Calu3 (cell line): ENCODE results near the gene LLGL2. TPM values are rescaled to one million over a fixed set of nuclear protein-coding genes. Genes with fewer than 3 reads are reported as not detected.
"Not testable (repeated sequence)": the region's sequence is repeated elsewhere in the genome, so short reads cannot be mapped to it uniquely, and the experiment has no call there.

ENCODE experiments used
- BruUV-seq: library from RNA; stranded (reverse); fragments of 400-500 nt; replicated peaks from 2 replicates; lab custom pipeline; 2021; lab: Mats Ljungman, UMichigan
- CTCF ChIA-PET: fragments of 300-600 bp; sonication (Branson Sonifier 250); formaldehyde crosslinking; loops from one replicate; lab custom pipeline; 2022; ENCODE audit warnings: antibody characterized with exemption; lab: Charles Lee
- DNase-seq: peaks from one replicate; pipeline ENCODE4 v3.0.0; 2022
- H3K27ac Mint-ChIP-seq: one replicate; pipeline ENCODE4 v1.8.0; 2022; ENCODE audit warnings: mixed read lengths; ENCODE audit not compliant: unreplicated experiment
- H3K27me3 Mint-ChIP-seq: one replicate; pipeline ENCODE4 v1.8.0; 2022; ENCODE audit warnings: mixed read lengths; ENCODE audit not compliant: unreplicated experiment
- H3K36me3 Mint-ChIP-seq: one replicate; pipeline ENCODE4 v1.8.0; 2022; ENCODE audit warnings: mild to moderate bottlenecking, moderate library complexity, mixed read lengths; ENCODE audit not compliant: insufficient read depth, unreplicated experiment
- H3K4me1 Mint-ChIP-seq: one replicate; pipeline ENCODE4 v1.8.0; 2022; ENCODE audit warnings: mild to moderate bottlenecking, low read depth, mixed read lengths; ENCODE audit not compliant: unreplicated experiment
- H3K4me3 Mint-ChIP-seq: one replicate; pipeline ENCODE4 v1.8.0; 2022; ENCODE audit warnings: mild to moderate bottlenecking, low read depth, moderate library complexity, mixed read lengths; ENCODE audit not compliant: unreplicated experiment
- H3K9me3 Mint-ChIP-seq: one replicate; pipeline ENCODE4 v1.8.0; 2022; ENCODE audit warnings: low read depth, mixed read lengths; ENCODE audit not compliant: unreplicated experiment
- CTCF ChIP-seq: fragments of 200-600 bp; IDR thresholded peaks from one replicate; pipeline ENCODE4 v1.8.0; 2022; ENCODE audit warnings: antibody characterized with exemption; ENCODE audit not compliant: unreplicated experiment
- intact Hi-C: fragments of 100-400 bp; cut with micrococcal nuclease; formaldehyde crosslinking; loops from one replicate; pipeline ENCODE4 v1.10.0; 2022; ENCODE audit not compliant: unreplicated experiment
- total RNA-seq: library from RNA; stranded (reverse); gene quantifications from 2 replicates; pipeline ENCODE4 v1.2.3, GENCODE V29; 2022

LLGL2 gene
- total RNA-seq, 1 experiment from 2014 or later: 208 TPM

- Mint-ChIP-seq H3K27me3 (no peaks in the 10 kb centered on the region), H3K4me3 (no peak overlapping the region), H3K4me1 (peaks cover 8% of the 10 kb centered on the region), H3K36me3 (peaks cover 24% of the 10 kb centered on the region), H3K27ac (no peak overlapping the region), H3K9me3 (peaks cover 2% of the 10 kb centered on the region)
- CTCF ChIA-PET: interaction anchor here (0.6 to 0.7 kb wide), 2 partner anchors 52 to 87 kb away, joined by 6 read pairs; no protein-coding TSS in a partner anchor
- no peak for TF ChIP-seq CTCF
- TSS peak; percentile 20 for BruUV-seq
- intact Hi-C loops: no loop called here
- DNase-seq: no peak
Measured at GRCh38 chr17:75576661-75577060, 51.2 kb downstream of the LLGL2 start.

GRCh38 chr17:75581121-75581725 lies 55.7 kb downstream of the LLGL2 start:
- intact Hi-C loops: loop anchor here (10.0 kb wide), 1 partner anchor 156 kb away; no protein-coding TSS in a partner anchor
- CTCF ChIA-PET, BruUV-seq, H3K9me3 Mint-ChIP-seq, DNase-seq, H3K27me3 Mint-ChIP-seq, H3K4me1 Mint-ChIP-seq, H3K4me3 Mint-ChIP-seq, H3K27ac Mint-ChIP-seq, H3K36me3 Mint-ChIP-seq: not testable (repeated sequence)

GRCh38 chr17:75583197-75583596 lies 57.7 kb downstream of the LLGL2 start:
- H3K36me3 Mint-ChIP-seq, BruUV-seq, H3K27ac Mint-ChIP-seq, H3K9me3 Mint-ChIP-seq, H3K4me3 Mint-ChIP-seq, DNase-seq, H3K4me1 Mint-ChIP-seq: not testable (repeated sequence)
- intact Hi-C loops: loop anchor here (10.0 kb wide), 1 partner anchor 158 kb away; no protein-coding TSS in a partner anchor
- peaks cover 15% of the 10 kb centered on the region for H3K27me3 Mint-ChIP-seq
- CTCF ChIA-PET: interaction anchor here (0.7 to 0.9 kb wide), 4 partner anchors 51 to 312 kb away, joined by 3 to 5 read pairs (median 4); partner anchors contain the start of gene MIF4GD

GRCh38 chr17:75584849-75585175 lies 59.3 kb downstream of the LLGL2 start:
- peaks cover 15% of the 10 kb centered on the region for H3K27me3 Mint-ChIP-seq
- peaks cover 2% of the 10 kb centered on the region for H3K9me3 Mint-ChIP-seq
- no peak overlapping the region for H3K4me3 Mint-ChIP-seq
- DNase-seq: no peak
- no peaks in the 10 kb centered on the region for H3K4me1 Mint-ChIP-seq
- H3K27ac Mint-ChIP-seq: no peak overlapping the region
- no peak for TF ChIP-seq CTCF
- H3K36me3 Mint-ChIP-seq: peaks cover 9% of the 10 kb centered on the region
- BruUV-seq: no TSS peak
- intact Hi-C loops: loop anchor here (5.0 to 10.0 kb wide), 2 partner anchors 68 to 160 kb away; partner anchors contain the start of genes CASKIN2 and TSEN54
- CTCF ChIA-PET: no interaction called here

- Mint-ChIP-seq H3K4me1 (no peaks in the 10 kb centered on the region), H3K4me3 (peak within 1 kb of the TSS; percentile 64), H3K27ac (no peak within 1 kb of the TSS), H3K27me3 (peaks cover 15% of the 10 kb centered on the region), H3K36me3 (peaks cover 9% of the 10 kb centered on the region), H3K9me3 (no peaks in the 10 kb centered on the region)
- BruUV-seq: no TSS peak
- CTCF ChIA-PET: interaction anchor here (0.5 to 1.5 kb wide), 6 partner anchors 10 to 72 kb away, joined by 3 to 5 read pairs (median 4); partner anchors contain the start of genes SMIM5 and TSEN54
- intact Hi-C loops: loop anchor here (5.0 to 10.0 kb wide), 2 partner anchors 71 to 163 kb away; partner anchors contain the start of genes CASKIN2 and TSEN54
- peak; percentile 48 for TF ChIP-seq CTCF
- peak; percentile 70 for DNase-seq
Measured at GRCh38 chr17:75587675-75588595, 62.4 kb downstream of the LLGL2 start, which contains the start of gene MYO15B. MYO15B (plus strand) TSS chr17:75587800; CDS start chr17:75588058, 258 bp downstream.
